ENCODE results near the gene CHPF2.

The CHPF2 gene

DNA sequence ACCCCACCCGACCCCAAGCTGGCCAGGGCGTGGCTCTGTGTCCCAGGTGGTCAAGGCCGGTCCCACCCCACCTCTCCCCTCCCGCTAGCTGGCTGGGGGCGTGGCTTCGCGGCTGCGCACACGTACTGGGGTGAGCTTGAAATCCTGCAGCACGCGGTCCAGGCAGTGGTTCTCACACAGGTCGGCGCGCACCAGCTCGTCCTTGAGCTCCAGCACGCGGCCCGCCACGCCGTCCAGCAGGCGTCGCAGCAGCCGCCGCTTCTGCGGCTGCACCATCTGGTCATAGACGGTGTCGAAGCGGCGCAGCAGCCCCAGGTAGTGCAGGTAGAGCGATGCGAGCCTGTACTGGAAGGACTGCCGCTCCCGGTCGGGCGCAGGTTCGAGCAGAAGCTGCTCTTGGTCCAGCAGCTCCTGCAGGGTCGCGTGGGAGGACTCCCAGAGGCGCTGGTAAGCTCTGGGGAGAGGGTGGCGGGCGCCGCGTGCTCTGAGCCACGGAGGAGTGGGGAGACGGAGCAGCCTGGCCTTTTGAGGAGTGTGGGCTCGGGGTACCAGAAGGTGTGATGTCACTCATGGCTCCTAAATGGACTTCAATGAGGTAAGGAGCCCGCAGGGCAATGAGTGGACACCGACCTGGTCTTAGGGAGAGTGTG lies 27.8 kb upstream of the CHPF2 start:
- no peak for DNase-seq (ENCODE audit: low read depth in 2 of 2, low spot score in 1 of 2)

DNA sequence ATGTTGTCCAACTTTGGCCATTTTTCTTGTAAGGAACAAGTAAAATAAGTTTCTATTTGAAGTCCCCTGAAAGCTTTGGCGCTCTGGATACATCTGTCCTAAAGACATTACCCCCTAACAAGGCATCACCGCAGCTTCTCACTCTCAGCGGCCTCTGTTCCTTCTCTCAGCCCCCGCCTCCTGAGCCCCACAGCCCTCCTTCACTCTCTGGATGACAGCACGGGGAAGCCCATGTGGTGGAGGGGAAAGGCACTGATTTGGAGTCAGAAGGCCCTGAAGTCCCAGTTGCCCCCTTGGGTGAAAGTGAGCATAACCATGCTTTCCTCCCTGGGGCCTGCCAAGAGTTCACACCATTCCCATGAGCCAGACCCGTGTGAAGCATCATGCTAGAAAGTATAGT lies 26.6 kb upstream of the CHPF2 start:
- no peak for DNase-seq (ENCODE audit: low read depth in 2 of 2, low spot score in 1 of 2)

DNA sequence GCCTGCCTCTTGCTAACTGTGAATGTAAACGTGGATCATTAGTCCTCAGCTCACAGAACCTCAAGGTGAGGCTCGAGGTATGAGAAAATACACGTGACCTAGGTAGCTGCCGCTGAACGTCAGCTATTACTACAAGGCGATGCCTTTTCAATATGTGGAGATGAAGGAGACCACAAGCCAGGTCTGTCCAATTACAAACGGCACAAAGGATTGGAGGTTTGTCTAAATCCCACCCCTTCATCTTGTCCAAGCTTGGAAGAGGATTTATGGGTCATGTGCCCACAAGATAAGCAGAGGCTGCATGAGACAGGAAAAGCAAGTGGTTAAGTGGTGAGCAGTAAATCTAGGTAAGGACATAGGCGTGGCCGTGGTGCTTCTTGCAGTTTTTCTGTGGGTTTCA lies 25.4 kb upstream of the CHPF2 start:
- no peak for DNase-seq (ENCODE audit: low read depth in 2 of 2, low spot score in 1 of 2)

DNA sequence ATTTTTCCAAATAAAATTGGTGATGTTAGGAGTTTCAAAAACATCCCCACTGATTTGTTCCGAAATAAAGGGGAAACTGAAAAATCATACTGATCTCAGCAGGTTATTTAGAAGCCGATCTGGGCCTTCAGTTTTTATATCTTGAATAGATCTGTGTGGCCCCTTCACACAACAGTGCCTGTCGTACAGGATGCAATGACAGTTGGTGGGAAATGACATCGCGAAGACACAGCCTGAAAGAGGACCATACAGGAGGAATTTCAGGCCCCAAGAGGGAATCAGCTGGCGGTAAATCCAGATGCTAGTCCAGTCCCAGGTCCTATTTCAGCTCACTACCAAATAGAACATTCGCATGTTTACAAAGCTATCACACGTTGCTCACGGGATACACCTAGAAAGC lies 25.0 kb upstream of the CHPF2 start:
- DNase-seq (ENCODE audit: low read depth in 2 of 2, low spot score in 1 of 2) = no peak

DNA sequence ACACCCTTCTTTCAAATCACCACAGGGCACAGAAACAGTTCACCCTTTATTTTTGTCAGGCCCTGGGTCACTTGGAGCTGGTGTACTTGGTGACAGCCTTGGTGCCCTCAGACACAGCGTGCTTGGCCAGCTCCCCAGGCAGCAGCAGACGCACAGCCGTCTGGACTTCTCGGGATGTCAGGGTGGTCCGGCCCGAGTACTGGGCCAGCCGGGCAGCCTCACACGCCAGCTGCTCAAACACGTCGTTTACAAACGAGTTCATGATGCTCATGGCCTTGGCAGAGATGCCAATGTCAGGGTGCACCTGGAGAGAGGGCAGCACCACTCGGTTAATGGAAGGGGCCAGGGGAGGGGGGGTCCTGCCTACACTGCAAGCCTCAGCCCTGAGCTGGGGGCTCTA lies 24.5 kb upstream of the CHPF2 start:
- no peak for DNase-seq (ENCODE audit: low read depth in 2 of 2, low spot score in 1 of 2)

DNA sequence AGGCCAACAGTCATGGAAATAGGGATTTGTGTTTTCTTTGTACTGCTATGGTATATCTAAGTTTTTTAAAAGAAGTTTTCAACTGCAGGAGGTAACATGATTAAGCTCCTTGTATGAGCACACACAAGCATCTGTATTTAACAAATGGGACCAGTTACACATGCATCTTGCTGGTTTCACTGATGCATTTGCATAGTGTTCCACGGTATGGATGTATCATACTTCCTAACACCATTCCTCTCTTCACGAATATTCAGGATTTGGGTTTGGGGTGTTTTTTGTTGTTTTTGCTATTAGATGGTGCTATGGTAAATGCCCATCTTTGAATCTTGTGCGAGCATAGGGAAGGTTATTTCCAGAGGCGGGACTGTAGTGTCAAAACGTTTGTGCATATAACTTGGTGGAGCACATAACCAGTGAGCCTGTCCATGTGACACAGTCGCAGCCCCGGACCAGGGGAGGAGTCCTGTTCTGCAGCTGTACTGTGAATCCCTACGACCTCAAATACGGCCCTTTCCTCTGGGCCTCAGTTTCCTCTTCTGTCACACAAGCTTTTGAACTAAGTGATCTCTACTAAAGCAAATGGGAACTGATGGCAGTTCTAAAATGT lies 23.9 kb upstream of the CHPF2 start:
- DNase-seq (ENCODE audit: low read depth in 2 of 2, low spot score in 1 of 2) = no peak

DNA sequence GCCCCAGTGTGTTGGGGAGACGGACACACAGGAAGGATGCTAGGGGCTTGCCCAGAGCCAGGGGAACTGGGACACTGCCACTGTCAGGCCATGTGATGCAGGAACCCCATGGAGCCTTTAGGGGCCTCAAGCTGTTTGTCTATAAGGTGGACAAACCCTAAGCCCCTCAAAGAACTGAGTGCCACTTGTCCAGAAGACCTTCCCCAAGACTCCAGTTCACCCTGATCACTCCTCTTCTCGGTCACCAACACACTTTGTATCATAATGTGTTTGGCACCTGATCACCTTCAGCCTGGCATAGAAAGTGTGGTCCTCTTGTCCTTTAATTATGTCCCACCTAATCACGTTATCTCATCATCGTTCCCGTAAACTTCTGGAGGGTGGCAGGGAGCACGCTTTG lies 22.7 kb upstream of the CHPF2 start:
- DNase-seq (ENCODE audit: low read depth in 2 of 2, low spot score in 1 of 2) = no peak

DNA sequence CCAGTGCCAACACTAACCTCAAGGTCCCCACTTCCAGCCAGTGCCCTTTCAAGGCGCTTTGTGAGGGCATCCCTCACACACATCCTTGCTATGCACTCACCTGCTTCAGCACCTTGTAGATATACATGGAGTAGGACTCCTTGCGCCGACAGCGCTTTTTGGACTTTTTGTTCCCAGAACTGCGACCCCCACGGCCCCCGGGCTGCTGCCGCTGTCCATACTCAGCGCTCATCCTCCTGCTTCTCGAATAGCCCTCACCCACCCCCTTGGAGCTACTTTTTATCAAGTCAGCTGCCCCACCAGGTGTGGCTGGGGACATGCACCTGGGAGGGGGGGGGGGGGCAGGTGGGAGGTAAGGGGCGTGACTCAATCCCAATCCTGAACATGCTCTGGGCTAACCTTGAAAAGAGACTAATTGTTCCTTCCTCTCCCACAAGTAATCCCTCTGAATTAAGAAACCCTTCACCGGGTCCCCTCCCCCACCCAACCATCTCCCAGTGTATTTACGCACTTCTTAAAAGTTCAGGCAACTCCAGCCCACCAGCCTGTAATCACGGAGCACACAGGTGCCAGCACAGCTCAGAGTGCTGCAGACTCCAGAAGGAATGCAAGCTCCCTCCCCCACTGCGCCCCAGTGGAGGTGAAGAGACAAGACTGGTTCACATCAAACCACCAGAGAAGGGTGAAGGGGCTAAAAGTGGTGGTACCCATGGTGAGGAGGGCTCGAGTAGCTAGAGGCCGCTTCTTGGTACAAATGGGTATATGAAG lies 22.0 kb upstream of the CHPF2 start, which contains the start of gene H2BK1:
H2BK1 (minus strand) TSS at position 402 of the 768 bp plus-strand sequence; CDS start at position 232, 170 bp downstream.
- no peak for DNase-seq (ENCODE audit: low read depth in 2 of 2, low spot score in 1 of 2)

DNA sequence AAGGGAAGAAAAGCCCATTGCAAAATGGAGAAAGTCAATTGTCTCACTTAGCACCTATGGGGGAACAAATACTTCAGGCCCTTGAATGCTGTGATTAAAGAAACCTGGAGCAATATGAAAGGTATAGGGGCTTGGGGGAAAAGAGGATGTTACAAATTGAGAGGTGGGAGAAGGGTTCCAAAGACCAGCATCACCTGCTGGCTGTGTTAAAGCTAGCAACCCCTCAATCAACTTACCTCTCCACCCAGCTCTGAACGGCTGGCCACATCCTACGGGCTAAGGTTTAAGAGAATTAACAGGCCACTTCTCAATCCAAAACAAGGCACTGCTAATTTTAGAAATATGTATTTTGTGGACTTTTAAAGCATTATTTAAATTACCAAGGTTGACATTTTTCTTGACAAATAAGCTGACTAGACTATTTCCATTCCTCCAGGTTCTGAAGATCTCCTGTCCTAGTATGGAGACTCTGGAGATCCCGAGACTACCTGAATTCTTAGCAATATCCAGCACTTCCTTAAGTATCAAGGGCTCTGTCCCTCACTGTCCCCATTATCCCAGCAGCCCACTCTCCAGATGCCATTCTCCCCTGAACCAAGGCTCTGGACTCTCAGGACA lies 21.0 kb upstream of the CHPF2 start:
- DNase-seq (ENCODE audit: low read depth in 2 of 2, low spot score in 1 of 2) = no peak

DNA sequence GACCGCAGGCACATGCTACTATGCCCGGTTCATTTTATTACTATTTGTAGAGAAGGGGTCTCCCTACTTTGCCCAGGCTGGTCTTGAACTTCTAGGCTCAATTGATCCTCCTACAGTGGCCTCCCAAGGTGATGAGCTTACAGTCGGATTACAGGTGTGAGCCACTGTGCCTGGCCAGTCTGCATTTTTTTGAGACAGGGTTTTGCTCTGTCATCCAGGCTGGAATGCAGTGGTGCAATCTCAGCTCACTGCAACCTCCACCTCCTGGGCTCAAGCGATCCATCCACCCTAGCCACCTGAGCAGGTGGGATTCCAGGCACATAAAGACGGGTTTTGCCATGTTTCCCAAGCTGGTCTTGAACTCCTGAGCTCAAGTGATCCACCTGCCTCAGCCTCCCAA lies 19.7 kb upstream of the CHPF2 start:
- DNase-seq (ENCODE audit: low read depth in 2 of 2, low spot score in 1 of 2) = no peak

DNA sequence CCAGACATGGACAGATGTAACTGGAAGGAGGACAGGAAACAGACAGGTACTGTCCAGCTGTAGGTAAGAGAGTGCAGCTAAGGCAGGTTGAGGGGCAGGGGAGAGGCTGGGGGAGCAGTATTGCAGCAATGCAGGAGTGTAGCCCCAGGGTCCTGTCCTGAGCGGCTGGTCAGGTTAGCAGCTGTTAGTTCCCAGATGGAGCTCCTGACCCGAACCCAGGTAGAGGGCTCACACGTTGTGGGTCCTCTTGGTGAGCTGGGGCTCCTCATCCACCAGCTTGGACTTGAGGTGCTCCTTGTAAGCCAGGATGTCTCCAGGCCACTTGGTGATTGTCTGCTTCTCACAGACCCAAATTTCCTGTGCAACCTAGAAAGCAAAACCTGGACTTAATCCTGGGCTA lies 18.5 kb upstream of the CHPF2 start:
- DNase-seq (ENCODE audit: low read depth in 2 of 2, low spot score in 1 of 2) = no peak

DNA sequence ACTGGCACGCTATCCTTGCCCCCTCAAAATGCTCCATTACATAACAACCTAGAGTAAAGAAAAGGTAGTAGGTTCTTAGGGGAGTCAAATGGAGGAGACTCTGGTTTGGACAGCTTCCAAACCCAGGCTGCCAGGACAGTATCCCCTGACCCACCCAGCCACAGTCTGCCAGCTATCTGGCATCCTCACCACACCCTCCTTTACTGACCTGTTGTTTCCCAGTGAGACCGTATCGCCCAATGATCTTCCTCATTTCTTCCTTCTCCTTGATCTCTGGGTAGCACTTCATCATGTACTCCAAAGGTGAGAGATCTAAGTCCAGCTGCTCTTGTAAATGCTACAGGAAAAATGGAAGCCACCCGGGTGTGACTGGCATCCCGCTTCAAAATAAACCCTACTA lies 16.9 kb upstream of the CHPF2 start:
- no peak for DNase-seq (ENCODE audit: low read depth in 2 of 2, low spot score in 1 of 2)

DNA sequence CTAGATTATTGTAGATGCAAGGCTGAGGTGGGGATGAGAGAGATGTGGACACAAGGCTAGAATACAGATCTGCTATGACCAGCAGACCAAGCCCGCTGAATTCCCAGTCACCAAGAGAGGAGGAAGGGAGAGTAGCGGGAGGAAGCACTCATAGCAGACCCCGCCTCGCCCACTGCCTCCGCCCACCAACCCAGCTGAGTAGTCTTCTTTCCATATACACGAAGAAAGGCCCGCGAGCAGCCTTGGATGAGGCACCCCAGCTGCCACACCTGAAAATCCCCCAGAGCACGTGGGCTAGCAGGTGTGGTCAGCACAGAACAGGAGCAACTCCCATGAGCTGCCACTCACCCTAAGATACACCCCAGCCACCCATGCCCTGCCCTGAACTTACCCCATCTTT lies 14.1 kb upstream of the CHPF2 start:
- DNase-seq (ENCODE audit: low read depth in 2 of 2, low spot score in 1 of 2) = no peak

DNA sequence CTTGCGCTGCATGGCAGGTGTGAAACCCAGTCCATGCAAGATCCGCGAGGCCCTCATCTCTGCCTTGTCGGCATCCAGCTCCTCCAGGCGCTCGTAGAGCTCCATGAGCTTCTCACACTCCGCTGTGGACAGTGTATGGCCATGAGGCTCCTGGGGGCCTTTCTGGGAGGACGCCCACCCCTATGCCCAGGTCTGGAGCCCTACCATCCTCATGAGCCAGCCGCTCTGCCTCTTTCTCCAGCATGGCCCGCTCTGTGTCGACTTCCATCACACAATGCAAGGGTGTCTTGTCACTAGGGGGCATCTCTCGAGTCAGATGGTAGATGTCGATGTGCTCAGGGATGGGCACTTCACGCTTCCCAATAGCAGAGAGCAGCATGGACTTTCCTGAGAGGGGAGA lies 8.6 kb upstream of the CHPF2 start:
- DNase-seq (ENCODE audit: low read depth in 2 of 2, low spot score in 1 of 2) = no peak

DNA sequence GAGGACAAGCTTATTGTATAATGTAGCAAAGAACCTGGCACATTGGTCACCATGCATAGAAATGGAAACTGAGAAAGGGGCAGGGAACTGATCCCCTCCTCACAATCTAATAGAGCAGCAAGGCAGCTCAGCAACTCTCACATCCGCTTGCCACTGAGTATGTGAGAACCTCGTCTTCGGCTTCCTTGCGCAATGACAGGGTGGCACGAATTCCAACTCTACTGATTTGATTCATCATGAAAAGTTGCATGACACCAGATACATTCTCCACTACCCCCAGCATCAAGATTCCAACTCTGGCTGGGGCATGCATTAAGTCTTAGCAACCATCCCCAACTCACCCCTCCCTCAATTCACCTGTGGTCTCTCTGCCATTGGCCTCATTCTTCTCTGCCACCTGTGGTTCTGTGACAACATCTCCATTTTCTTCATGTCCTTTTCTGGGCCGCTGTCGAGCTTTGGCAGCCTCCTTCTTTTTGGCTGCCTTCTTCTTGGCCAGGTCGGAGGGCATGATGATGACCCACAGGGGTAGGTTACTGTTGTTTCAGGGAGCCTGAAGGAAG lies 6.3 kb upstream of the CHPF2 start:
- no peak for DNase-seq (ENCODE audit: low read depth in 2 of 2, low spot score in 1 of 2)

DNA sequence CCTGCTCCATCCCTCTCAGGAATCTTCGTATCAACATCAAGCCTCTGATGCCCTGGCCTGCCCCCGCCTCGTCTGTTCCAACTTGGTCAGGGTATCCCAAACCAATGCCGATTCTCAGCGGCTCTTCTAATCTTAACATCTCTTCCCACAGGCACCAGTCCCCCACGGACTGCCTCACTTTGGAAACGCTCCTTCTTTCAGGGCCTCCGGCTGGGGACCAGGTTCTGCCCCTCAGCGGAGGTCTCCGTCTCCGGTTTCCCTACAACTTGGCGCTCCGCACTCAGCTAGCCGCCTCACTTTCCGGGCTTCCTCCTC lies 5.8 kb upstream of the CHPF2 start:
- no peak for DNase-seq (ENCODE audit: low read depth in 2 of 2, low spot score in 1 of 2)

DNA sequence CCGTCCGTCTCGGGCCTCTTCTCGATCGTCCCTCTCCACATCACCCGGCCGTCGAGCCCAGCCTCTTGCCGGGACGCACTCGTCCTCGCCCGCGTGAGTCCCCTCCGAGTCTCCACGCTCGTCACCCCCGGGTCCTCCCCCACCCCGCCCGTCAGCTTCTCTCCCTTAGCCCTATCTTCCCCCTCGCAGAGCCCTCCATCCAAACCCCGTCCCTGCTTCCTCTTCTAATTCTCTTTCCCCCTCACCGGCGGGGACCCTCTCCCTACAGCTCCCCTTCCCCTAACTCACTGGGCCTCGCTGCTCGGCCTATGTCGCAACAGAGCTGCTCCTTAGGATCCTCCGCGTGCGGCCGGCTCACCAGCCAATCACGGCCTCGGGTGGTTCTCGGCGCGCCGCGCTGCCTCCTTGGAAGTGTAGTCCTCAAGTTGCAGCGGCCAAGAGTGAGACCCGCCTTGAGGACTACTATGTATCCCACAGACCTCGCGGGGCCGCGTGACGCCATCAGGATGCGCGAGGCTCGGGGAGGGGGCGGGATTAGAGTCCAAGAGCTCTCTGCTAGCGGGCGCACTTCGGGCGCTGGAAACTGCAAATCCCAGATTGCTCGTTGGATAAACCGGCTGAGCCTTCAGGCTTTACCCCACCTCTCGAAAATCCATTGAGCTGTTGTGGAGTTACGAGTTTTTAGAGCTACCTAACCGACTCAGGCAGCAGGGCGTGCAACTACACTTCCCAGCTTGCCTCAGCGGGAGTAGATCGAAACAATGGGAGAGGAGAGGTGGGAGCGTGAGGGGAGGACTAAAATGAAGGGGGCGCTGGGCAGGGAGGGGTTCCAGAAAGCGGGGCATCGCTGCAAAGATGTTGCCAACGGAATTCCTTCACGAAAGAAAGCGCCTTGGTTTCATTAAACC lies 5.2 kb upstream of the CHPF2 start, which contains the start of gene ABCF2:
ABCF2 (minus strand) TSS at position 331 of the 908 bp plus-strand sequence. CDS start 747 bp downstream, outside the sequence.
- peak; percentile 96 to 97 for DNase-seq (ENCODE audit: low read depth in 2 of 2, low spot score in 1 of 2)

DNA sequence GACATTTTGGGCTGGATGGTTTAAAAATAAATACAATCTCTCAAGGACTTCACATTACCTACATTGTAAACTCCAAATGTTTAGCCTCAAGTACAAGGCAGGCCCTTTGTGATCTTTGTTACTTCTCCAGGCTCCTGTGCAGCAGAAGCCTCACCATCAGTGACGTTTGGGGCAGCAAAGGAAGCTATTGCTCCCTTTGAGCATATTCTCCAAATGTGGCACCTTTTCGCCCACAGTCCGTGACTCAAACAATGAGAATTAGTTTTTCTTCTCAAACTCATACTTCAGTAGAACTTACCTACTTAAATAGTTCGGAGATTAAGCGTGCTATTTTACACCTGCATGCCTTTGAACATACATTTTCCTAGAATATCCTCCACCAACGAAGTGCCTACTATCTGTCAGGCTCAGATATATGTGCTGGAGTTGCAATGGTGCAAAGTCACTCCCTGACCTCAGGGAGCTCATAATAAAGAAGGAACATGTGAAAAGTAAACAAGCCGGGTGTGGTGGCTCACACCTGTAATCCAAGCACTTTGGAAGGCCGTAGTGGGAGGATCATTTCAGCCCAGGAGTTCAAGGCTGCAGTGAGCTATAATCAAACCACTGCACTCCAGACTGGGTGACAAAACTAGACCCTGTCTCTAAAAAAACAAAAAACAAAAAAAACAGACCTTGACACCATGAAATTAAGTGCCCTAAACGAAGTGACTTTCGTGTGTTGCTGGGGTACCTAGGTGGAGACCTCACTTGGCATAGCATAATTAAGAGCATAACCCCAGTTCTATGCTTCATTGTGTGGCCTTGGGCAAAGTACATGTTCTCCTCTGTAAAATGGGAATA lies 4.0 kb upstream of the CHPF2 start:
- DNase-seq (ENCODE audit: low read depth in 2 of 2, low spot score in 1 of 2) = no peak

DNA sequence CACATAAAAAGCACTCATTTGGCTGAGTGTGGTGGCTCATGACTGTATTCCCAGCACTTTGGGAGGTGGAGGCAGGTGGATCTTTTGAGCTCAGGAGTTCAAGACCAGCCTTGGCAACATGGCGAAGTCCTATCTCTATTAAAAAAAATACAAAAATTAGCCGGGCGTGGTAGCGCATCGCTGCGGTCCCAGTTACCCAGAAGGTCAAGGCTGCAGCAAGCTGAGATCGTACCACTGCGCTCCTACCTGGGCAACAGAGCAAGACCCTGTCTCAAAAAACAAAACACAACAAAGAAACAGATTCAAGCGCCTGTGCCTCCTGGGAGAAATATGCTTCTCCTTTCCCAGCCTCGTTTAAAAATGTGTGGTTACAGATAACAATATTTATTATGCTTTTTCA lies 3.0 kb upstream of the CHPF2 start:
- DNase-seq (ENCODE audit: low read depth in 2 of 2, low spot score in 1 of 2) = no peak

DNA sequence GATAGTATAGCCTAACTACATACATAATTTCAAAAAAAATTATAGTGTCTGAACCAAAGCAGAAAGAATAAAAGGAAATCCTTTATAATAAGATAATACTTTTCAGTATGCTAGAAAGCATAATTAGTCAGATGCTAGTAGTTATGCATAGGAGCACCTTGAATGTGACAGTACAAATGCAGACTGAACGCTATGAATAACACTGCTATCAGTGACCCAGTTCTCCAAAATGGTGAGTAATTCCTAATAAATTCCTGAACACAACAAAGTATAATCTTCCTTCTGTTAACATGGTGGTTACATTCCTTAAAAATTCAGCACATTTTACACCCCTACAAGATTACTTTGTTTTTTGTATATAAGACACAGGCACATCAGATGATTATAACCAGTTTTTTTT lies 1.2 kb upstream of the CHPF2 start:
- DNase-seq (ENCODE audit: low read depth in 2 of 2, low spot score in 1 of 2) = no peak
